IPS-20b (cell line): ENCODE measurements around the gene TMEM181.
"Not testable (repeated sequence)": the region's sequence is repeated elsewhere in the genome, so short reads cannot be mapped to it uniquely, and the experiment has no call there.

Source experiments
- H3K27ac ChIP-seq: one replicate; pipeline ENCODE4 v1.5.1; 2013; ENCODE audit warnings: low read length
- H3K27me3 ChIP-seq: 2 replicates; pipeline ENCODE4 v1.6.1; 2013; ENCODE audit warnings: mild to moderate bottlenecking, low read length, inconsistent platforms; ENCODE audit not compliant: insufficient read depth
- H3K36me3 ChIP-seq: 2 replicates; pipeline ENCODE4 v1.6.1; 2013; ENCODE audit warnings: low read depth, mild to moderate bottlenecking, inconsistent platforms, low read length, moderate library complexity; ENCODE audit not compliant: insufficient read depth
- H3K4me1 ChIP-seq: 2 replicates; pipeline ENCODE4 v1.6.1; 2013; ENCODE audit warnings: mild to moderate bottlenecking, control low read depth, inconsistent platforms, low read length, moderate library complexity; ENCODE audit not compliant: insufficient read depth
- H3K4me3 ChIP-seq: 2 replicates; pipeline ENCODE4 v1.5.1; 2013; ENCODE audit warnings: mild to moderate bottlenecking, low read length, inconsistent platforms
- H3K9ac ChIP-seq: 2 replicates; pipeline ENCODE4 v1.6.1; 2013; ENCODE audit warnings: low read depth, mild to moderate bottlenecking, inconsistent platforms, low read length, moderate library complexity
- H3K9me3 ChIP-seq: 2 replicates; pipeline ENCODE4 v1.6.1; 2013; ENCODE audit warnings: mild to moderate bottlenecking, low read depth, low read length, inconsistent platforms; ENCODE audit not compliant: insufficient read depth

The TMEM181 gene

GRCh38 chr6:158627940-158628211 is 68.0 kb downstream of the TMEM181 start:
- no peak overlapping the region for H3K4me3 ChIP-seq
- H3K4me1 ChIP-seq, result peaks cover 4% of the 10 kb centered on the region; the same call in 1 of the 2 replicates
- no peak overlapping the region for H3K9ac ChIP-seq
- no peak overlapping the region for H3K27ac ChIP-seq
- peaks cover 80% of the 10 kb centered on the region for H3K36me3 ChIP-seq
- H3K9me3 ChIP-seq, result no peaks in the 10 kb centered on the region
- H3K27me3 ChIP-seq, result no peaks in the 10 kb centered on the region

DNA sequence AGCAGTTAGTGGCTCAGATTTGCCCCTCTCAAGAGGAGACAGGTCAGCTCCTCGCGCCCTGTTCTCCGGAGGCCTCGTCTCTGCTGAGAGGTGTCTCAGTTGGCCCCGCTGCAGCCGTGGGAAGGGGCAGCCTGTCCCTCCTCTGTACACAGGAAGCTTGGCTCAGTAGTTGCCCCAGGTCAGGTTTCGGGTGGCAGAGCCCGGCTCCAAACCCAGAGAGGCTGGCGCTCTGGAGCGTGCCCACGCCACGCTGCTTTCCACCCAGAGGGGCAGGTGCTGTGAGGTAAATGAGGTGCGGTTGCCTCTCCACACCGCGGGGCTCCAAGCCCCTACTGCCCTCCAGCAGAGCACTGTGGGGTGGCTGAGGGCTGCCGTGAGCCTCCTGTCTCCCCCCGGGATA is 68.7 kb downstream of the TMEM181 start:
- H3K9me3 ChIP-seq, result no peaks in the 10 kb centered on the region
- H3K27me3 ChIP-seq, result no peaks in the 10 kb centered on the region
- peaks cover 84% of the 10 kb centered on the region for H3K36me3 ChIP-seq
- peaks cover 4% of the 10 kb centered on the region; the same call in 1 of the 2 replicates for H3K4me1 ChIP-seq
- H3K4me3 ChIP-seq, result no peak overlapping the region
- no peak overlapping the region for H3K9ac ChIP-seq
- H3K27ac ChIP-seq, result no peak overlapping the region

DNA sequence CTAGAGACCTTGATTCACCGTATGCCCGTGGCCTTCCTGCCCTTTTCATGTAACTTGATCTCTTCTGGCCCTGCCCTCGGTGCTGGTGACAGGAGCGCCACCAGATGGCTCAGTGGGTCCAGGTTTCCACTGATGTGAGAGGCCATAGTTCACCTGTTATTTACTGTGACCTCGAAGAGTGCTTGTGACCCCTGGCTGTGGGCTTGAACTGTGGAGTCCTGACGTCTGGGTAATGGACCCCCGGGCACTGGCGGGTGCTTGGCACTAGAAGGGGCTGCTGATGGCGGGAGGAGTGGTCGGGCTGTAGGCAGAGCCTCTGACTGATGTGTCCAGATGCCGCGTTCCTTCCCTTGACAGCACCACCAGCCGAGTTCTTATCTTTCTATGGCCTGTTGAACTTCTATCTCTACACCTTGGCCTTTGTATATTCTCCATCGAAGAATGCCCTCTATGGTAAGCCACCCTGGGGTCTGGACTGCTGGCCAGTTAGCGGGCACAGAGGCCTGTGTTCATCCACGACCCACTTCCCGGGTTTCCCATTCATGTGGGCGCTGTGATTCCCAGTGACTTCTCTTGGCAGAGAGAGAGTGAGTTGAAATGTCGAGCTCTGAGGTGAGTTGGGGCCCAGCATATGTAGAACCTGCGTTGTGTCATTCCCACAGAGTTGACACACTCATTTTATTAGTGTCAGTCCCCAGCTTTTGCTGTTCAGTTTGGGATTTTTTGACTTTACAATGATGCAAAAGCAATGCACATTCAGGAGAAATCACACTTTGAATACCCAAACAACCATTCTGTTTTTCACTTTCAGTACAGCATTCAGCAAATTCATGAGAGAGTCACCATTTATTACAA is 69.7 kb downstream of the TMEM181 start:
- H3K9ac ChIP-seq, result no peak overlapping the region
- no peak overlapping the region for H3K27ac ChIP-seq
- no peaks in the 10 kb centered on the region for H3K27me3 ChIP-seq
- H3K4me1 ChIP-seq, result peaks cover 4% of the 10 kb centered on the region; the same call in 1 of the 2 replicates
- no peak overlapping the region for H3K4me3 ChIP-seq
- H3K9me3 ChIP-seq, result no peaks in the 10 kb centered on the region
- H3K36me3 ChIP-seq, result peaks cover 93% of the 10 kb centered on the region

GRCh38 chr6:158630938-158631616 is 71.2 kb downstream of the TMEM181 start:
- H3K4me1 ChIP-seq, result peaks cover 4% of the 10 kb centered on the region; the same call in 1 of the 2 replicates
- H3K9ac ChIP-seq, result no peak overlapping the region

DNA sequence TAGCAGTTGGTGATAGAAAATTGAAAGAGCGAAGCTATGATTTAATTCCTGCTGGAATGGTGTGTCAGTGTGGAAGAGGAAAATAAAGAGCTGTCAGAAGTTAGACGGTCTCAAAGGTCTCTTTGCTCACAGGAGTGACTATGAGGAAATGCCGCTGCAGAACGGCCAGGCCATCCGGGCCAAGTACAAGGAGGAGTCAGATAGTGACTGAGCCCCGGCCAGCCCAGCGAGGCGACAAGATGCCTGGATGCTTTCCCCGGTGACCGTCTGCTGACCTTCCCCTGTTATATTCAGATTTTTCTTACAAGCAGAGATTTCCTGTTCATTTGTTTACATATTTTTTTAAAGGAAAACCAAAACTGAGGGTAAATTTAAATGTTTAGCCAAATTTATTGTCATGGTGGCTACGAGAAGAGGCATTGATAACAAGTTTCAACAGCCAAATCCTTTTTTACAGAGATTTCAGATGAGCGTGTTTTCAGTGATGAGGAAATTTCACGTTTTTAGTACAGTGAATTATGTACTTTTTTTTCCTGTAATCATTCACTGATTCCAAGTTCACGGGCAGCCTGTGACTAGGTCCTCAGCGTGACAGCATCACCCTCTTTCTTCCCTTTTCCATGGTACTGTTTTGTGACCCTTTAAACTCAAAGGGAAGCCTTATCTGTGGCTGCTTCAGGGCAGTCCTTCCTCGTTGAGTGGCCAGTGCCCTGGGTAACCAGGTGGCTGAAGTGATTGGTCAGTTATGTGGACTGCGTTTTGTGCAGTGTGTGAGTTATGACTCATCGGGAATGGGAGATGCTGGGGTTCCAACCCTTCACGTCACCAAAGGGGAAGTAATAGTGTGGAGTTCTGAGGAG is 72.0 kb downstream of the TMEM181 start:
- H3K27ac ChIP-seq, result no peak overlapping the region
- H3K4me3 ChIP-seq, result no peak overlapping the region
- no peak overlapping the region for H3K9ac ChIP-seq
- peaks cover 90% of the 10 kb centered on the region for H3K36me3 ChIP-seq
- H3K9me3 ChIP-seq, result no peaks in the 10 kb centered on the region
- no peaks in the 10 kb centered on the region for H3K27me3 ChIP-seq
- peaks cover 4% of the 10 kb centered on the region; the same call in 1 of the 2 replicates for H3K4me1 ChIP-seq

More at GRCh38 chr6:158630938-158631616, 71.2 kb downstream of the TMEM181 start:
- Histone ChIP-seq H3K27ac (no peak overlapping the region), H3K27me3 (no peaks in the 10 kb centered on the region), H3K36me3 (peaks cover 90% of the 10 kb centered on the region), H3K4me3 (no peak overlapping the region), H3K9me3 (no peaks in the 10 kb centered on the region)

DNA sequence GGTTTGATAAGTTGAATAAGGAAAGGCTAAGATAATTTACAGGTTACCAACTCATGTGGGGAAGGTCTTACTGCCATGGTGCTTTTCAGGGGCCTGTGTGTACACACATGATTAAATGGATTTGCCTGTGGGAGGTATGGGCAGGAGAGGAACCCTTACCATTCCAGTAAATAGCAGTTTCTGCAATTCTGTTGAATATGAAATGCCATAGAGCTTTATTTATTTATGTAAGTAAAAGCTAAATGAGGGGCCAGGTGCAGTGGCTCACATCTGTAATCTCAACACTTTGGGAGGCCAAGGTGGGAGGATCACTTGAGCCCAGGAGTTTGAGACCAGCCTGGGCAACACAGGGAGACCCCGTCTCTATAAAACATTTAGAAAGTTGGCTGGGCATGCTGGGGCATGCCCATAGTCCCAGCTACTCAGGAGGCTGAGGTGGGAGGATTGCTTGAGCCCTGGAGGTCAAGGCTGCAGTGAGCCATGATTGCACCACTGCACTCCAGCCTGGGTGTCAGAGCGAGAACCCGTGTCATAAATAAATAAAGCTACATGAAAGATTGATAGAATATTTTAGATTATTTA is 72.7 kb downstream of the TMEM181 start:
- H3K27me3 ChIP-seq, H3K4me3 ChIP-seq, H3K9me3 ChIP-seq, H3K4me1 ChIP-seq, H3K27ac ChIP-seq, H3K9ac ChIP-seq: not testable (repeated sequence)
- peaks cover 90% of the 10 kb centered on the region for H3K36me3 ChIP-seq

DNA sequence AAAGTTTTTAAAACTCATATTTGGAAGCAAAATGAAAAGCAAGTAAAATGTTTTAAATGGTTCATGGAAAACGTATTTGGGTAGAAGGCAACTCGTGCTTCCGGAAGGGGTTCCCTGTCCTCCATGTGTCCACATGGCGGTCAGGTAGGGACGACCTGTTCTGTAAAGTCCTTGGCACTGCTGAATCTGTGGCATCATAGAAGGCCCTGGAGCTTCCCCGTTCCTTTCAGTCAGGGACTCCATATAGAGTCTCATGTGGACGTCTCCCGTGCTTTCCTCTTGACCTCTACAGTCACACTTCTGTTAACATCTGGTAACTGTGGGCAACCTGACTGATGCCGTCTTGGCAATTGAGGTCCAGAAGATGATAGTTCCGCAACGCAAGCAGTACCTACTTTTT is 73.2 kb downstream of the TMEM181 start:
- H3K9me3 ChIP-seq, result no peaks in the 10 kb centered on the region
- no peak overlapping the region for H3K4me3 ChIP-seq
- H3K4me1 ChIP-seq, result peaks cover 4% of the 10 kb centered on the region; the same call in 1 of the 2 replicates
- H3K27me3 ChIP-seq, result no peaks in the 10 kb centered on the region
- no peak overlapping the region for H3K9ac ChIP-seq
- H3K27ac ChIP-seq, result no peak overlapping the region
- peaks cover 85% of the 10 kb centered on the region for H3K36me3 ChIP-seq

GRCh38 chr6:158634695-158635426 is 75.0 kb downstream of the TMEM181 start:
- Histone ChIP-seq H3K4me3 (no peak overlapping the region), H3K9me3 (no peaks in the 10 kb centered on the region), H3K4me1 (no peaks in the 10 kb centered on the region), H3K27me3 (no peaks in the 10 kb centered on the region), H3K9ac (no peak overlapping the region), H3K36me3 (peaks cover 72% of the 10 kb centered on the region), H3K27ac (no peak overlapping the region)

DNA sequence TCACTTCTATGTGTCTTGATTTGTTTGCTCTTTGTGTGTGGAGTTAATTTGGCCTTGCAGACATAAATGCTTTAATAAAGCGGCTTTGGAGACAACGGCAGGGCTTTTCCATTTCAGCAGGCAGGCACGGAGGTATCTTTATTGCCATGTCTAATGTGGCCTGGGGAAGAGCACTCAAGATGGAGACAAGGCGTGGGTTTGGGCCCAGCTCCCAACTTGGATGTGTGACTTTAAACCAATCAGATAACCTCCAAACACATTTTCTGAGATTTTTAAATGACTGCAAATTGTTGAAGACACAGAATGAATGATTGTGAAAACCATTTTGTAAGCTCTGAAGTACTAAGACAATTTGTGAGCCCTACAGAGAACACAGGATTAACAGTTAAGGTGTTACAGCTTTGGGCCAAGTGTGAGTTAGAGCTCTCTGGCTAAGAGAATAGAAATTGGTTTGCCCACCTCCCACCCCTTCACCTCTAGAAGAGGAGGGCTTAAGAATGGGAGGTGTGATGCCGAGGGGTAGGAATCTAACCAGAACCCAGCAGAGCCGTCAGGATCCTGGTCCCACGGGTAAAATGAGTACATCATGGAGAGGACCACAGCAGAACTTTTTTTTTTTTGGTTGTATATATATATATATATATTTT is 75.7 kb downstream of the TMEM181 start:
- no peaks in the 10 kb centered on the region for H3K27me3 ChIP-seq
- no peaks in the 10 kb centered on the region for H3K9me3 ChIP-seq
- H3K4me3 ChIP-seq, result no peak overlapping the region
- H3K4me1 ChIP-seq, result no peaks in the 10 kb centered on the region
- H3K36me3 ChIP-seq, result peaks cover 69% of the 10 kb centered on the region
- no peak overlapping the region for H3K9ac ChIP-seq
- H3K27ac ChIP-seq, result no peak overlapping the region

DNA sequence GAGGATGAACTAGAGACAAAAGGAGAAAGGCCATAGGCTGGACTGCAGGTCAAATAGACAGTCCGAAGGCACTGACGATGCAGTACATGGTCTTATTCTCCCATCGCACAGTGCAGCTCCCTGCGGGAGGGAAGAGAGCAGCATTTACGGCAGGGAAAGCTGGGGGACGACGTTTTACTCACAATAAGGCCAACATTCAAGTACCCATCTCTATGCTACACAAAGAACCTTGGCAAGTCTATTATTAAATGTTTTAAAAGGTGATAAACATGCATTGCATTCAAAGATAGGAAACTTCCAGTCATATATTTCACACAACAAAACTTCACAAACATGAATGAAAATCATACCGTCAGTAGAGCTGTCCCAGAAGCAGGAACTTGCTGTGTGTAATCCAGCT is 76.9 kb downstream of the TMEM181 start:
- H3K9me3 ChIP-seq, result no peaks in the 10 kb centered on the region
- H3K9ac ChIP-seq, result no peak overlapping the region
- H3K4me3 ChIP-seq, result no peak overlapping the region
- H3K27ac ChIP-seq, result no peak overlapping the region
- no peaks in the 10 kb centered on the region for H3K4me1 ChIP-seq
- H3K36me3 ChIP-seq, result peaks cover 59% of the 10 kb centered on the region
- H3K27me3 ChIP-seq, result no peaks in the 10 kb centered on the region
